Liver (tissue), 9 donors: ENCODE measurements around the gene IL3. TPM values are rescaled to one million over a fixed set of nuclear protein-coding genes. Genes with fewer than 3 reads are reported as not detected.

Source experiments
- DNase-seq: peaks from one replicate; pipeline ENCODE4 v3.0.0-alpha.2; 2017; ENCODE audit warnings: low spot score
- H3K27ac ChIP-seq, 2 donors: one replicate each; pipeline ENCODE4 v1.7.0; 2013; ENCODE audit warnings: inconsistent platforms in 2 of 2, low read length in 2 of 2, control low read depth in 1 of 2, low read depth in 1 of 2, mild to moderate bottlenecking in 1 of 2
- H3K27me3 ChIP-seq, 4 donors: one replicate each; pipeline versions ENCODE4 v1.6.1 to v1.7.0; 2013; ENCODE audit warnings: low read length in 3 of 4, inconsistent platforms in 1 of 4, mild to moderate bottlenecking in 1 of 4, moderate library complexity in 1 of 4; ENCODE audit not compliant: control insufficient read depth in 4 of 4, insufficient read depth in 4 of 4
- H3K36me3 ChIP-seq, 4 donors: one replicate each; pipeline versions ENCODE4 v1.6.1 to v1.7.0; 2013; ENCODE audit warnings: low read length in 3 of 4, mild to moderate bottlenecking in 3 of 4, low read depth in 1 of 4, moderate library complexity in 1 of 4; ENCODE audit not compliant: control insufficient read depth in 4 of 4, insufficient read depth in 3 of 4
- H3K4me1 ChIP-seq, 4 donors: one replicate each; pipeline versions ENCODE4 v1.6.1 to v1.7.0; 2013; ENCODE audit warnings: low read length in 3 of 4, mild to moderate bottlenecking in 3 of 4, moderate library complexity in 1 of 4; ENCODE audit not compliant: control insufficient read depth in 4 of 4, insufficient read depth in 4 of 4
- H3K4me3 ChIP-seq, 3 donors: one replicate each; pipeline versions ENCODE4 v1.6.1 to v1.7.0; 2013; ENCODE audit warnings: low read length in 3 of 3, control low read depth in 1 of 3, low read depth in 1 of 3, mild to moderate bottlenecking in 1 of 3
- H3K9ac ChIP-seq, 2 donors: one replicate each; pipeline ENCODE4 v1.7.0; 2013; ENCODE audit warnings: low read length in 2 of 2, mild to moderate bottlenecking in 2 of 2, moderate library complexity in 2 of 2, control low read depth in 1 of 2, low read depth in 1 of 2
- H3K9me3 ChIP-seq, 4 donors: one replicate each; pipeline versions ENCODE4 v1.6.1 to v1.7.0; 2013; ENCODE audit warnings: low read length in 3 of 4; ENCODE audit not compliant: control insufficient read depth in 4 of 4
- ATF3 ChIP-seq: IDR thresholded peaks from 2 replicates; pipeline ENCODE4 v1.6.1; 2016; ENCODE audit warnings: antibody characterized with exemption
- CTCF ChIP-seq: fragments of 150-350 bp; IDR thresholded peaks from 2 replicates; pipeline ENCODE4 v1.5.1; 2017; ENCODE audit warnings: improper control_type of control experiment, low read depth, low read length; ENCODE audit not compliant: missing input control
- EGR1 ChIP-seq, 2 donors: IDR thresholded peaks; 2 replicates each; pipeline ENCODE4 v1.6.1; 2016 to 2018; ENCODE audit warnings: antibody characterized with exemption in 2 of 2, low read depth in 2 of 2
- FOXA1 ChIP-seq: IDR thresholded peaks from 2 replicates; pipeline ENCODE4 v1.6.1; 2016; ENCODE audit warnings: antibody characterized with exemption
- GABPA ChIP-seq, 2 donors: IDR thresholded peaks in 1 of 2; conservative IDR thresholded peaks in 1 of 2; 2 replicates each; pipeline ENCODE4 v1.6.1; 2016; ENCODE audit warnings: antibody characterized with exemption in 2 of 2, mild to moderate bottlenecking in 1 of 2, moderate library complexity in 1 of 2
- HNF4A ChIP-seq, 2 donors: conservative IDR thresholded peaks; 2 replicates each; pipeline ENCODE4 v1.6.1; 2016; ENCODE audit warnings: antibody characterized with exemption in 2 of 2, mild to moderate bottlenecking in 2 of 2
- HNF4G ChIP-seq: IDR thresholded peaks from 2 replicates; pipeline ENCODE4 v1.6.1; 2016; ENCODE audit warnings: antibody characterized with exemption
- JUND ChIP-seq, 2 donors: IDR thresholded peaks; 2 replicates each; pipeline ENCODE4 v1.6.1; 2016; ENCODE audit warnings: antibody characterized with exemption in 2 of 2
- NR2F2 ChIP-seq: IDR thresholded peaks from 2 replicates; pipeline ENCODE4 v1.6.1; 2016; ENCODE audit warnings: antibody characterized with exemption
- RAD21 ChIP-seq, 2 donors: IDR thresholded peaks; 2 replicates each; pipeline ENCODE4 v1.6.1; 2016; ENCODE audit warnings: antibody characterized with exemption in 2 of 2, mild to moderate bottlenecking in 2 of 2
- REST ChIP-seq: IDR thresholded peaks from 2 replicates; pipeline ENCODE4 v1.6.1; 2016; ENCODE audit warnings: antibody characterized with exemption, mild to moderate bottlenecking
- RXRA ChIP-seq, 2 donors: IDR thresholded peaks; 2 replicates each; pipeline ENCODE4 v1.6.1; 2017 to 2018; ENCODE audit warnings: antibody characterized with exemption in 2 of 2, mild to moderate bottlenecking in 1 of 2
- SP1 ChIP-seq: IDR thresholded peaks from 2 replicates; pipeline ENCODE4 v1.6.1; 2018; ENCODE audit warnings: antibody characterized with exemption, mild to moderate bottlenecking
- TAF1 ChIP-seq: conservative IDR thresholded peaks from 2 replicates; pipeline ENCODE4 v1.6.1; 2016; ENCODE audit warnings: antibody characterized with exemption, mild to moderate bottlenecking
- YY1 ChIP-seq: IDR thresholded peaks from 2 replicates; pipeline ENCODE4 v1.6.1; 2016; ENCODE audit warnings: antibody characterized with exemption, mild to moderate bottlenecking
- ZBTB33 ChIP-seq: IDR thresholded peaks from 2 replicates; pipeline ENCODE4 v1.6.1; 2016; ENCODE audit warnings: antibody characterized with exemption
- WGBS: extraction: QIAGEN DNeasy Blood & Tissue Kit; methylation state at CpG from one replicate; pipeline ENCODE4 v1.1.7; 2013; 5-methylcytosine and 5-hydroxymethylcytosine counted together
- polyA plus RNA-seq, 2 donors: library from polyadenylated mRNA; stranded (reverse) in 1 of 2; unstranded in 1 of 2; fragments of 200-250 nt in 1 of 2; fragments of >200 nt in 1 of 2; fragmentation: Nextera tagmentation in 1 of 2; extraction: Ambion mirVana in 1 of 2; gene quantifications; one replicate each; pipeline versions ENCODE4 v1.2.1 to v1.2.3, GENCODE V29; 2013 to 2015
- total RNA-seq, 2 donors: library from RNA; depleted of rRNA; stranded (reverse); fragments of >200 nt; gene quantifications; one replicate each; pipeline ENCODE4 v1.2.3, GENCODE V29; 2014
- TF ChIP-seq, protein P1 (sequence below): IDR thresholded peaks from 2 replicates; pipeline ENCODE4 v1.6.1; 2016; ENCODE audit warnings: antibody characterized with exemption
- donor health status: healthy.
- donor health status: healthy.
- donor health status: healthy.
- donor health status: healthy.
- donor health status: healthy.

IL3 gene
- total and polyA plus RNA-seq, 4 donors = not detected

DNA sequence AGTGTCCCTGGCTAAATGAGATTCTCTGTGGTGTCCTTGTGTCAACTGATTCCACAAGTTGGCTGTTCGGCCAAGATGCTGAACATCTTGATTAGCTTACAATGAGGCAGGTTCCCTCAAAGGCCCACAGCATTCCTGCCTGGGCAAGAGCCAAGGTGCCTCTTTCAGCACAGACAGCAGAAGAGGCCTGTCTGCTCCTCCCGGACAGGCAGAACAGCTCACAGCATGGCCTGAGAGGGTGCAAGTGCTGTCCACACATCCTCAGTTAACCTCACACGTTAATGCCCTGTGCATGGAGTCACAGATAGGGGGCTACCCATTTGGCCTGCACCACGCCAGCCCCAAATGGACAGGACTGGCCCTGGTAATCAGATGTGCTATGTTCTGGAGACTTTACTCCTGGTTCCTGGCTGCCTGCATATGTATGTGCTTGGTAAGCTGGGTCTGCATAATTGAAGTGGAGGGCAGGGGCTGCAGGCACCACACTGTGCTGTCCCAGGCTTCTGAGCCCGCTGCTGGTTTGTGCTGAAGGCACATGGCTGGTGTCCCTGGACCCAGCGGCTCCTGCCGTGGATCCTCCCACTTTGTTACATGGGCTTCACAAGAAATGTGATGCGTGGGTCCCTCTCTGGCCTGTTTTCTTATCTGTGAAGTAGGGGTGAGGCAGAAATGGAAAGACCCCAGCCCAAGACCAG lies 22.0 kb downstream of the IL3 start:
- no peaks in the 10 kb centered on the region for H3K27me3 ChIP-seq
- H3K36me3 ChIP-seq = no peaks in the 10 kb centered on the region
- 91% methylated on average over 8 of the region's 8 CpGs for WGBS
- H3K27ac ChIP-seq = no peak overlapping the region
- no peak overlapping the region for H3K9ac ChIP-seq
- no peaks in the 10 kb centered on the region for H3K9me3 ChIP-seq
- no peak overlapping the region for H3K4me3 ChIP-seq
- no peaks in the 10 kb centered on the region for H3K4me1 ChIP-seq
- TF ChIP-seq NR2F2 (no peak), JUND (IDR thresholded peaks at IDR 0.05) (no peak), CTCF (no peak), ATF3 (no peak), ZBTB33 (no peak), RXRA (IDR thresholded peaks at IDR 0.05) (no peak), HNF4G (no peak), FOXA1 (no peak), YY1 (no peak)
- no peak for DNase-seq

DNA sequence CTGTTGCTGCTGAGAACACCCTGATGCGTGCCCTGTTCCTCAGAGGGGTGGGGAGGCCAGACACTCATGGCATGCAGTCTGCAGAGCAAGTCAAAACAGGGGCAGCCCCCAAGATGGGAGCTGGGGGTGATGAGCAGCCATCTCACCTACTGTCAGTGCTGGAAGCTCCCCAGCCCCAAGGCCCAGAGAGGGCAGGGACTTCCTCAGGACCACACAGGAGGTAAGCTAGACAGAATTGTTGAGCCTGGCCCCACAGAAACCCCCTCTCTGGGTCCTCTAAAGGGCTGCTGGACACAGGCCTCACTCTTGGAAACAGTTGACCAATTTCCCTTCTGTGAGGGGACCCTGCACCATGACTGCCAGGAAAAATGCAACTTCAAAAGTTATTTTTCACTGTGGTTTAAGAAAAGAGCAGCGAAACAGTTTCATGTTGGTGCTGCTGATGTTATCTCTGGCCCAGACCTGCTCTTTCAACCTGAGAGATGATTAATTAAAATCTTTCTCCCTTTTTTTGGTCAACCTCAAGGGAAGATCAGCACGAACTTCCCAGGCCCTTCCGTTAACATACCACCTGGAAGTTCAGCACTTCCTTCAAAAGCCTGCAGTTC lies 22.7 kb downstream of the IL3 start:
- H3K4me1 ChIP-seq = no peaks in the 10 kb centered on the region
- H3K4me3 ChIP-seq = no peak overlapping the region
- no peaks in the 10 kb centered on the region for H3K36me3 ChIP-seq
- 89% methylated on average over 4 of the region's 4 CpGs for WGBS
- no peak for TF ChIP-seq HNF4G
- TF ChIP-seq, protein P1, sequence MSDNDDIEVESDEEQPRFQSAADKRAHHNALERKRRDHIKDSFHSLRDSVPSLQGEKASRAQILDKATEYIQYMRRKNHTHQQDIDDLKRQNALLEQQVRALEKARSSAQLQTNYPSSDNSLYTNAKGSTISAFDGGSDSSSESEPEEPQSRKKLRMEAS = no peak
- no peak for TF ChIP-seq FOXA1
- TF ChIP-seq RAD21 (IDR thresholded peaks at IDR 0.05) = no peak
- no peak for TF ChIP-seq EGR1 (IDR thresholded peaks at IDR 0.05; ENCODE audit: low read depth in 2 of 2)
- no peak for TF ChIP-seq HNF4A (conservative IDR thresholded peaks at IDR 0.05)
- no peak for TF ChIP-seq JUND (IDR thresholded peaks at IDR 0.05)
- TF ChIP-seq GABPA (IDR thresholded peaks at IDR 0.05 in 1 of 2, conservative IDR thresholded peaks at IDR 0.05 in 1 of 2) = no peak
- TF ChIP-seq SP1 = no peak
- no peak for TF ChIP-seq CTCF
- TF ChIP-seq NR2F2 = no peak
- TF ChIP-seq ZBTB33 = no peak
- TF ChIP-seq TAF1 = no peak
- TF ChIP-seq RXRA (IDR thresholded peaks at IDR 0.05) = no peak
- TF ChIP-seq REST = no peak
- no peak for TF ChIP-seq ATF3
- no peak for TF ChIP-seq YY1
- no peak overlapping the region for H3K9ac ChIP-seq
- no peaks in the 10 kb centered on the region for H3K27me3 ChIP-seq
- no peaks in the 10 kb centered on the region for H3K9me3 ChIP-seq
- H3K27ac ChIP-seq = no peak overlapping the region
- DNase-seq = no peak
